IMR-90 (cell line): ENCODE data around the gene RIPOR3. TPM values are rescaled to one million over a fixed set of nuclear protein-coding genes. Genes with fewer than 3 reads are reported as not detected.

ENCODE experiments used
- ATAC-seq: fragments of 200-7000 bp; cut with Tn5 transposase; 2 replicates; pipeline ENCODE4 v1.9.1; 2020; ENCODE audit warnings: low read depth, mild to moderate bottlenecking, moderate library complexity
- BruUV-seq: library from RNA; stranded (reverse); fragments of 400-500 nt; replicated peaks from 2 replicates; lab custom pipeline; 2021; lab: Mats Ljungman, UMichigan
- CTCF ChIA-PET: fragments of 300-600 bp; formaldehyde crosslinking; extraction: SDS; loops from one replicate; lab custom pipeline; 2021; ENCODE audit warnings: antibody characterized with exemption; lab: Yijun Ruan, JAX
- POLR2A ChIA-PET: fragments of 300-600 bp; sonication (Branson Sonifier 250); formaldehyde crosslinking; loops from one replicate; lab custom pipeline; 2022; ENCODE audit warnings: antibody characterized with exemption; ENCODE audit not compliant: unreplicated experiment; lab: Charles Lee
- DNase-seq: peaks from one replicate; pipeline ENCODE4 v3.0.0; 2013
- H2AFZ ChIP-seq: replicated peaks from 2 replicates; pipeline ENCODE3; 2013; ENCODE audit warnings: low read length, mild to moderate bottlenecking; ENCODE audit not compliant: poor library complexity
- H2AK5ac ChIP-seq: 2 replicates; pipeline ENCODE4 v1.6.1; 2013; ENCODE audit warnings: low read depth, low read length, inconsistent platforms
- H2AK9ac ChIP-seq: replicated peaks from 2 replicates; pipeline ENCODE3; 2013; ENCODE audit warnings: mild to moderate bottlenecking, low read depth, low read length, moderate library complexity; ENCODE audit not compliant: poor library complexity
- H2BK120ac ChIP-seq: 2 replicates; pipeline ENCODE4 v1.6.1; 2013; ENCODE audit warnings: low read depth, low read length, inconsistent platforms
- H2BK15ac ChIP-seq: 3 replicates; pipeline ENCODE4 v1.6.1; 2013; ENCODE audit warnings: low read depth, low read length, inconsistent platforms
- H2BK20ac ChIP-seq: 2 replicates; pipeline ENCODE4 v1.6.1; 2013; ENCODE audit warnings: low read depth, mild to moderate bottlenecking, inconsistent platforms, low read length, moderate library complexity
- H2BK5ac ChIP-seq: 2 replicates; pipeline ENCODE4 v1.6.1; 2013; ENCODE audit warnings: mild to moderate bottlenecking, low read depth, low read length, inconsistent platforms; ENCODE audit not compliant: poor library complexity, severe bottlenecking
- H3K14ac ChIP-seq: replicated peaks from 2 replicates; pipeline ENCODE4 v1.6.1; 2013; ENCODE audit warnings: low read depth, low read length, inconsistent platforms
- H3K18ac ChIP-seq: 2 replicates; pipeline ENCODE4 v1.6.1; 2013; ENCODE audit warnings: low read depth, low read length, control low read depth
- H3K23ac ChIP-seq: 2 replicates; pipeline ENCODE4 v1.6.1; 2013; ENCODE audit warnings: low read depth, low read length, inconsistent platforms
- H3K27ac ChIP-seq: 2 replicates; pipeline ENCODE4 v1.5.1; 2013; ENCODE audit warnings: mild to moderate bottlenecking, control low read depth, low read length; ENCODE audit not compliant: insufficient read depth
- H3K27me3 ChIP-seq: 2 replicates; pipeline ENCODE4 v1.6.1; 2013; ENCODE audit warnings: low read length; ENCODE audit not compliant: control insufficient read depth, insufficient read depth
- H3K36me3 ChIP-seq: 2 replicates; pipeline ENCODE4 v1.6.1; 2013; ENCODE audit warnings: low read length, mixed read lengths; ENCODE audit not compliant: control insufficient read depth, insufficient read depth
- H3K4ac ChIP-seq: 2 replicates; pipeline ENCODE4 v1.6.1; 2013; ENCODE audit warnings: low read depth, low read length, inconsistent platforms
- H3K4me1 ChIP-seq: 2 replicates; pipeline ENCODE4 v1.6.1; 2013; ENCODE audit warnings: low read length, mixed read lengths; ENCODE audit not compliant: control insufficient read depth, insufficient read depth
- H3K4me2 ChIP-seq: 2 replicates; pipeline ENCODE4 v1.6.1; 2013; ENCODE audit warnings: low read depth, mild to moderate bottlenecking, control low read depth, low read length, moderate library complexity
- H3K4me3 ChIP-seq: 2 replicates; pipeline ENCODE4 v1.5.1; 2013; ENCODE audit warnings: low read depth, mild to moderate bottlenecking, control low read depth, low read length, moderate library complexity; ENCODE audit not compliant: insufficient read depth
- H3K56ac ChIP-seq: 2 replicates; pipeline ENCODE4 v1.6.1; 2013; ENCODE audit warnings: low read length, inconsistent platforms; ENCODE audit not compliant: insufficient read depth; ENCODE audit errors: extremely low read depth
- H3K79me1 ChIP-seq, 2 experiments: 2 replicates each; pipeline ENCODE4 v1.6.1; 2013; ENCODE audit warnings: low read length in 2 of 2, inconsistent platforms in 1 of 2, low read depth in 1 of 2
- H3K9ac ChIP-seq: 2 replicates; pipeline ENCODE4 v1.6.1; 2013; ENCODE audit warnings: low read depth, low read length, control low read depth
- H3K9me1 ChIP-seq: 2 replicates; pipeline ENCODE4 v1.6.1; 2013; ENCODE audit warnings: low read length, inconsistent platforms; ENCODE audit not compliant: insufficient read depth
- H3K9me3 ChIP-seq: 2 replicates; pipeline ENCODE4 v1.6.1; 2013; ENCODE audit warnings: low read length; ENCODE audit not compliant: control insufficient read depth, insufficient read depth
- H4K20me1 ChIP-seq: 2 replicates; pipeline ENCODE4 v1.6.1; 2013; ENCODE audit warnings: low read length, inconsistent platforms; ENCODE audit not compliant: insufficient read depth
- H4K5ac ChIP-seq: 2 replicates; pipeline ENCODE4 v1.6.1; 2013; ENCODE audit warnings: mild to moderate bottlenecking, low read depth, low read length, control low read depth
- H4K8ac ChIP-seq, 2 experiments: 2 replicates each; pipeline ENCODE4 v1.6.1; 2013; ENCODE audit warnings: low read depth in 2 of 2, low read length in 2 of 2, control low read depth in 1 of 2, inconsistent platforms in 1 of 2
- H4K91ac ChIP-seq: 2 replicates; pipeline ENCODE4 v1.6.1; 2013; ENCODE audit warnings: low read depth, low read length, inconsistent platforms; ENCODE audit not compliant: insufficient read depth
- BHLHE40 ChIP-seq: fragments of 150-350 bp; IDR thresholded peaks from 2 replicates; pipeline ENCODE4 v1.6.1; 2016; ENCODE audit warnings: mild to moderate bottlenecking, low read depth, low read length
- CEBPB ChIP-seq: IDR thresholded peaks from 2 replicates; pipeline ENCODE4 v1.6.1; 2012; ENCODE audit warnings: low read depth, low read length, improper control_type of control experiment
- CHD1 ChIP-seq: IDR thresholded peaks from 2 replicates; pipeline ENCODE4 v1.6.1; 2012; ENCODE audit warnings: low read depth, low read length, improper control_type of control experiment
- FOS ChIP-seq: fragments of 150-350 bp; IDR thresholded peaks from 2 replicates; pipeline ENCODE4 v1.6.1; 2016; ENCODE audit warnings: low read depth, low read length
- MAFK ChIP-seq: IDR thresholded peaks from 2 replicates; pipeline ENCODE4 v1.6.1; 2012; ENCODE audit warnings: low read depth, low read length, improper control_type of control experiment
- MAZ ChIP-seq: IDR thresholded peaks from 2 replicates; pipeline ENCODE4 v1.6.1; 2012; ENCODE audit warnings: low read depth, mild to moderate bottlenecking, low read length, improper control_type of control experiment, moderate library complexity, borderline replicate concordance
- MXI1 ChIP-seq: IDR thresholded peaks from 2 replicates; pipeline ENCODE4 v1.6.1; 2012; ENCODE audit warnings: low read depth, mild to moderate bottlenecking, low read length, moderate library complexity, borderline replicate concordance
- NFE2L2 ChIP-seq: fragments of 150-350 bp; IDR thresholded peaks from 2 replicates; pipeline ENCODE4 v1.6.1; 2016; ENCODE audit warnings: low read depth, mild to moderate bottlenecking, low read length
- POLR2A ChIP-seq: IDR thresholded peaks from 2 replicates; pipeline ENCODE4 v1.6.1; 2012; ENCODE audit warnings: mild to moderate bottlenecking, low read depth, low read length
- RAD21 ChIP-seq: IDR thresholded peaks from 2 replicates; pipeline ENCODE4 v1.6.1; 2012; ENCODE audit warnings: low read length, improper control_type of control experiment
- RCOR1 ChIP-seq: IDR thresholded peaks from 2 replicates; pipeline ENCODE4 v1.6.1; 2012; ENCODE audit warnings: mild to moderate bottlenecking, low read length, improper control_type of control experiment; ENCODE audit not compliant: insufficient replicate concordance
- RFX5 ChIP-seq: IDR thresholded peaks from 2 replicates; pipeline ENCODE4 v1.8.0; 2012; ENCODE audit warnings: low read depth, mild to moderate bottlenecking, low read length, moderate library complexity
- SMC3 ChIP-seq: fragments of 150-350 bp; IDR thresholded peaks from 2 replicates; pipeline ENCODE4 v1.6.1; 2016; ENCODE audit warnings: low read depth, mild to moderate bottlenecking, antibody characterized with exemption, low read length, moderate library complexity
- WGBS, 2 experiments: methylation state at CpG; one replicate each; pipeline versions ENCODE4 v1.1.5 to v1.1.7; 2013; ENCODE audit warnings: missing lambda C conversion rate in 2 of 2; ENCODE audit not compliant: insufficient read length in 1 of 2; ENCODE audit errors: extremely low coverage in 2 of 2; 5-methylcytosine and 5-hydroxymethylcytosine counted together
- dilution Hi-C: fragments of 300-500 bp; cut with HindIII; formaldehyde crosslinking; loops from one replicate; pipeline ENCODE4 v1.14.3; 2018; ENCODE audit warnings: low sequenced_read_pairs; ENCODE audit not compliant: unreplicated experiment
- in situ Hi-C: fragments of 300-500 bp; cut with MboI; formaldehyde crosslinking; loops from 3 replicates; pipeline ENCODE4 v1.14.3; 2019; ENCODE audit warnings: low sequenced_read_pairs, inconsistent platforms, mixed read lengths
- intact Hi-C: fragments of 100-400 bp; cut with micrococcal nuclease; formaldehyde crosslinking; loops from 2 replicates; pipeline ENCODE4 v1.10.0; 2022
- polyA plus RNA-seq, 3 experiments: library from polyadenylated mRNA; depleted of rRNA; stranded (reverse); fragments of >200 nt; gene quantifications; 2 replicates each; pipeline ENCODE4 v1.2.3, GENCODE V29; 2012; ENCODE audit warnings: low replicate concordance in 1 of 3
- total RNA-seq: library from RNA; depleted of rRNA; stranded (reverse); fragments of >200 nt; gene quantifications from 2 replicates; pipeline ENCODE4 v1.2.3, GENCODE V29; 2012
- TF ChIP-seq, protein P1 (sequence below): conservative IDR thresholded peaks from 2 replicates; pipeline ENCODE4 v1.5.1; 2012; ENCODE audit warnings: mild to moderate bottlenecking, low read depth, low read length, improper control_type of control experiment
- TF ChIP-seq, protein P2 (sequence below): fragments of 150-350 bp; IDR thresholded peaks from 2 replicates; pipeline ENCODE4 v1.6.1; 2017; ENCODE audit warnings: mild to moderate bottlenecking, antibody characterized with exemption, low read length, low read depth
- TF ChIP-seq, protein P3 (sequence below): fragments of 150-350 bp; IDR thresholded peaks from 2 replicates; pipeline ENCODE4 v1.6.1; 2016; ENCODE audit warnings: low read depth, mild to moderate bottlenecking, low read length, moderate library complexity, borderline replicate concordance

Gene RIPOR3
- total and polyA plus RNA-seq, 2 of the 4 experiments (the other 2 are of a cell fraction), result 0.54 to 1.7 TPM

DNA sequence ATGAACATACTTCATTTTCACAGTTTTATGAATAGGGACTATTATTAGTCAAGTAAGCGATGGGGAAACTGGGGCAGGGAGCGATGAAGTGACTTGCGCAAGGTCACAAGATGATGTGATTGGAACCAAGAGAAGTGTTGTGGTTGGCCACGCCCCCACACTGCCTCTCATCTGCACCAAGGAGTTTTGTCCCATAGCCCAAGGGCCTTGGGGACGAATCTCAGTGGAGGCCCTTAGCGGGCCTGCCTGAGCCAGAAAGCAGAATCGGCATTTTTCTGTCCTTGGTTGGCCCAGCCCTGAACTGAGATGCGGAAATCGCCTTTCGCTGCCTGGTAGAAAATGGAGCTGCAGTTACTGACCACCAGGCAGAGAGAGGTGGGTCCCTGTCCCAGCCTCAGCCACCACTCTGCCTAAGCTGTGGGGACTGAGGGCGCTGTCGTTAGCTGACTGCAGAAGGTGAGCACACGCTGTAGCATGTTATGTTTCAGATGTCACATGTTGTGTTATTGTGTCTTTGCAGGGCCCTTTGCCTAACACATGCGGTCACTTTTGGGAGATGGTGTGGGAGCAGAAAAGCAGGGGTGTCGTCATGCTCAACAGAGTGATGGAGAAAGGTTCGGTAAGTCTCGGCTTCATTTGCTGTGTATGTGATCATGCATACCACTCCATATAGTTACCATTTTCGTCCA, 123.3 kb downstream of the RIPOR3 start:
- CTCF ChIA-PET, result no interaction called here
- 100% methylated on average over 2 of the region's 18 CpGs; no CpG with 5 or more reads in 1 of the 2 experiments for WGBS, 2 experiments
- no peak overlapping the region for H2BK120ac ChIP-seq

More for the DNA sequence above, 123.3 kb downstream of the RIPOR3 start:
- H3K9me1 ChIP-seq, result peaks cover 30% of the 10 kb centered on the region
- no peak overlapping the region for H2AFZ ChIP-seq
- H3K36me3 ChIP-seq, result peaks cover 55% of the 10 kb centered on the region
- dilution Hi-C loops (no loop called here), intact Hi-C loops (no loop called here), in situ Hi-C loops (no loop called here)
- no peak overlapping the region for H2BK15ac ChIP-seq
- H2BK5ac ChIP-seq, result no peak overlapping the region
- no peak overlapping the region for H3K4me3 ChIP-seq
- POLR2A ChIA-PET, result no interaction called here
- no peak overlapping the region for H3K4me2 ChIP-seq
- ATAC-seq, result no peak
- no peak overlapping the region for H4K8ac ChIP-seq
- H3K27ac ChIP-seq, result no peak overlapping the region
- H3K27me3 ChIP-seq, result no peaks in the 10 kb centered on the region
- H3K14ac ChIP-seq, result no peak overlapping the region
- TF ChIP-seq, protein P1, sequence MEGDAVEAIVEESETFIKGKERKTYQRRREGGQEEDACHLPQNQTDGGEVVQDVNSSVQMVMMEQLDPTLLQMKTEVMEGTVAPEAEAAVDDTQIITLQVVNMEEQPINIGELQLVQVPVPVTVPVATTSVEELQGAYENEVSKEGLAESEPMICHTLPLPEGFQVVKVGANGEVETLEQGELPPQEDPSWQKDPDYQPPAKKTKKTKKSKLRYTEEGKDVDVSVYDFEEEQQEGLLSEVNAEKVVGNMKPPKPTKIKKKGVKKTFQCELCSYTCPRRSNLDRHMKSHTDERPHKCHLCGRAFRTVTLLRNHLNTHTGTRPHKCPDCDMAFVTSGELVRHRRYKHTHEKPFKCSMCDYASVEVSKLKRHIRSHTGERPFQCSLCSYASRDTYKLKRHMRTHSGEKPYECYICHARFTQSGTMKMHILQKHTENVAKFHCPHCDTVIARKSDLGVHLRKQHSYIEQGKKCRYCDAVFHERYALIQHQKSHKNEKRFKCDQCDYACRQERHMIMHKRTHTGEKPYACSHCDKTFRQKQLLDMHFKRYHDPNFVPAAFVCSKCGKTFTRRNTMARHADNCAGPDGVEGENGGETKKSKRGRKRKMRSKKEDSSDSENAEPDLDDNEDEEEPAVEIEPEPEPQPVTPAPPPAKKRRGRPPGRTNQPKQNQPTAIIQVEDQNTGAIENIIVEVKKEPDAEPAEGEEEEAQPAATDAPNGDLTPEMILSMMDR, result no peak
- TF ChIP-seq RCOR1, result no peak
- no peak for TF ChIP-seq MAFK
- TF ChIP-seq SMC3, result no peak
- TF ChIP-seq FOS, result no peak
- no peak for TF ChIP-seq MAZ
- no peak for TF ChIP-seq CHD1
- no peak for TF ChIP-seq NFE2L2
- TF ChIP-seq RAD21, result no peak
- no peak for TF ChIP-seq MXI1
- TF ChIP-seq POLR2A, result no peak
- TF ChIP-seq, protein P2, sequence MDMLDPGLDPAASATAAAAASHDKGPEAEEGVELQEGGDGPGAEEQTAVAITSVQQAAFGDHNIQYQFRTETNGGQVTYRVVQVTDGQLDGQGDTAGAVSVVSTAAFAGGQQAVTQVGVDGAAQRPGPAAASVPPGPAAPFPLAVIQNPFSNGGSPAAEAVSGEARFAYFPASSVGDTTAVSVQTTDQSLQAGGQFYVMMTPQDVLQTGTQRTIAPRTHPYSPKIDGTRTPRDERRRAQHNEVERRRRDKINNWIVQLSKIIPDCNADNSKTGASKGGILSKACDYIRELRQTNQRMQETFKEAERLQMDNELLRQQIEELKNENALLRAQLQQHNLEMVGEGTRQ, result no peak
- no peak for TF ChIP-seq CEBPB
- TF ChIP-seq BHLHE40, result no peak
- TF ChIP-seq, protein P3, sequence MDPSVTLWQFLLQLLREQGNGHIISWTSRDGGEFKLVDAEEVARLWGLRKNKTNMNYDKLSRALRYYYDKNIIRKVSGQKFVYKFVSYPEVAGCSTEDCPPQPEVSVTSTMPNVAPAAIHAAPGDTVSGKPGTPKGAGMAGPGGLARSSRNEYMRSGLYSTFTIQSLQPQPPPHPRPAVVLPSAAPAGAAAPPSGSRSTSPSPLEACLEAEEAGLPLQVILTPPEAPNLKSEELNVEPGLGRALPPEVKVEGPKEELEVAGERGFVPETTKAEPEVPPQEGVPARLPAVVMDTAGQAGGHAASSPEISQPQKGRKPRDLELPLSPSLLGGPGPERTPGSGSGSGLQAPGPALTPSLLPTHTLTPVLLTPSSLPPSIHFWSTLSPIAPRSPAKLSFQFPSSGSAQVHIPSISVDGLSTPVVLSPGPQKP, result no peak
- no peak for TF ChIP-seq RFX5
- peaks cover 17% of the 10 kb centered on the region for H3K4me1 ChIP-seq
- no peak overlapping the region for H3K56ac ChIP-seq
- no peak overlapping the region for H3K9ac ChIP-seq
- H3K9me3 ChIP-seq, result no peaks in the 10 kb centered on the region
- H4K91ac ChIP-seq, result no peak overlapping the region
- H3K23ac ChIP-seq, result no peak overlapping the region
- no peak overlapping the region for H2AK5ac ChIP-seq
- peaks cover 43% of the 10 kb centered on the region for H4K20me1 ChIP-seq
- H3K79me1 ChIP-seq, result peaks cover 54 to 97% of the 10 kb centered on the region in 2 experiments
- H2AK9ac ChIP-seq, result peak overlapping the region; percentile 65
- no TSS peak for BruUV-seq
- H4K5ac ChIP-seq, result no peak overlapping the region
- no peak for DNase-seq
- no peak overlapping the region for H3K4ac ChIP-seq
- H3K18ac ChIP-seq, result no peak overlapping the region
- H2BK20ac ChIP-seq, result no peak overlapping the region
